Fibroblast of gingiva (primary cell): ENCODE measurements around the gene GRK5.

Experiments
- DNase-seq: peaks from one replicate; pipeline ENCODE4 v3.0.0-alpha.2; 2011; ENCODE audit warnings: low read depth

Gene GRK5

DNA sequence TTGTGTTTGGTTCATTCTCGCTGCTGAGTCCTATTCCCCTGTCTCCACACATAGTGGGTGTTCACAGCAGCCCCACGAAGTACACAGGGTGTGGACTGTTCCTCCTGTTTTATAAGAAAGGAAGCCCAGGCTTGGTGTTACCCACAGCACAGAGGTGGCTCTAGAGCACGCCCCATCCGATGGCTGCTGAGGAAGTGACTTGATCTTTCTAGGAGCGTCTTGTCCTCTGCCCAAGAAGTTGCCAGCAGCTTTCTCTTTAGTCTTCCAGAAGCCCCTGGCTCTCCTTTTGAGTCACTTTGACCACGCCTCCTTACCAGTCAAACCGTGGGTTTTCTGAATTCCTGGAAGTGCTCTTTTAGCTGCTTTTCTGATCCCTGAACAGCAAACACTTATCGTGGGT lies 94.0 kb downstream of the GRK5 start:
- DNase-seq, result no peak

DNA sequence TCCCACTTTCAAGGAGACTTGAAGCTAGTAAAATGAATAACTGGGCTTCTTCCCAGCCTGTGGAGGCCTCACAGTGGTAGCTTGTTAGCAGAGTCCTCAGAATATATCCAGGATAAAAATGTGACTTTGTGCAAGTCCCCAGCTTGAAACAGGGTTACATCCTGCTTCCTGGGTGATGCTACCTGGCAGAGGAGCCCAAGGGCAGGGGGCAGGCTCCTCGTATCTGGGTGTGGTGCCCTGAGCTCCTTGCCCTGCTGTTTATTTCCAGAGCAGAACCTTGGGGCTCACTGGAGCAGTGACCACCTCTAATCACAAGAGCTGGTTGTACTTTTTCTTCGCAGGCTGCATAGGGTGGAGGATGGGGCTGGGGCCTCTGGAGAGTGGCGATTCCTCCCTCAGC lies 94.8 kb downstream of the GRK5 start:
- DNase-seq, result no peak

DNA sequence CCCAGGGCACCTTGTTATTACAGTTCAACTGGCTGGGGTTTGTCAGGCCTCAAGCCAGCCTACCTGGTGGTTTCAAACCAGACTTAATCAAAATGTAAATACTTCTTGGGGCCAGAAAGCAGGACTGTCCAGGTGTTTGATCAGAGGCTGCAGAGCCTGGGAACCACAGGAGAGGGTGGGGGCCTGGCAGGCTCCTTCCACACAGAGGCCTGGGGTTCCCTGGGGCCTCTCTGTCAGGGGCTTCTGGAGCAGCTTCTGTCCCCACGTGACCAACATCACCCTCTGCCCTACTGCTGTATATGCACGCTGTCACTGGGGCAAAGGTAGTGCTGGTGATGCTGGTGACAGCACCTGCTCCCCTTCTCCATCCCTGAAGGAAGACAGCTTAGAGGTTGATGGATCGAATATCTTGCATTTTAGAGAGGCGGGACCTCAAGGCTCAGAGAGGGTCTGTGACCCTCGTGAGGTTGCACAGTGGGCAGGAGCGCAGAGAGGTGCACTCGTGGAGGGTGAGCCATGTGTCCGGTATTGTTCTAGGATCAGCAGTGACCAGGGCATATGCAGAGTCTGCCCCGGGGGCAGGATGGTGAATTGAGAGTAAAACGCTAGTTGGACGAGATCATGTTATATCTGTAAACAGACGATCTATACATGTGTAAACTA lies 95.4 kb downstream of the GRK5 start:
- no peak for DNase-seq

DNA sequence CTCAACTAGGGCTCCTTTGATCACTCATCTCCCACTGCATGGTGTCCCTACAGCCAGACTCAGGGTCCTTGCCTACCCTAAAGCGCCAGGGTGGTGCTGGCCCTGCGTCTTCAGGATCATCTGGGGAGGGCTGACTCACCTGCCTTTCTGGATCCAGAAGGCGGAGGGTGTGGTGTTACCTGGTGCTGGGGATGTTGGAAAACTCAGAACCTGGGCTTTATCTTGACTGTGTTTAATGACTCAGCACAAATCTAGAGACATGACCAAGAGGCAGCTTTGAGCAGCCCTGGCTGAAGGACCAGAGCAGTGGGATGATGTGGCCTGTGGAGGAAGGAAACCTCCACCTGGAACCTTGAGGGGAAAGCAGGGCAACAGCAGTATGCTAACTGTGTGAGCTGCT lies 96.5 kb downstream of the GRK5 start:
- no peak for DNase-seq

GRCh38 chr10:119304541-119304940 lies 97.2 kb downstream of the GRK5 start:
- no peak for DNase-seq

DNA sequence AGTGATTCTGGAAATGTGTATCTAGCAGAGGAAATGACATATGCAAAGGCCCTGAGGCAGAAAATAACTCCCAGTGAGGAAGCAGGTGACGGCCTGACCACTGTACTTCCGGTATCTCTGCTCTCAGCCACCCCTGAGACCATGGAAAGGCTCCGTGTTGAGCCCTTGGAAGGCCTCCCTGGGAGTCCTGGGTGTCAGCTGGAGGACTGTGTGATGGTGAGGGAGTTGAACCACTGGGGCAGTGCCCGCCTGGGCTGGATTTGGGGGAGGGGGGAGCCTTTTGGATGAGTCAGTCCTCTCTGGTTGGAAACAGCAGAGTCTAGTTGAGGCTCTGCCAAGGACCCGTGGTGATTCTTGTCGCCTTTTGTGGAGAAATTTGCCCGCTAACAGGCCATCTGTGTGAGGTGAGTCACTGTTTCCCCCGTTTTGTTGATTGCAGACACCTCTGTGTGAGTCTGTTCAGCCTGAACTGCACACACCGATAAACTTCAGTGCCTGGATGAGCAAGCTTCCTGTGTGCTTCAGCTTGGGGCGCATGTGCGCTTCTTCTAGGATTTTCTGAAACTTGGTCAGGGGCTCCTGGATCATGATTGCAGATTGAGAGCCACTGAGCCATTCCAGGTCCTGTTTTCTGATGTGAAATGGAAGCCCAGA lies 98.6 kb downstream of the GRK5 start:
- DNase-seq, result peak; percentile 86

GRCh38 chr10:119306514-119306951 lies 99.2 kb downstream of the GRK5 start:
- DNase-seq, result no peak

- no peak for DNase-seq
Measured at GRCh38 chr10:119306986-119307392, 99.6 kb downstream of the GRK5 start.

- no peak for DNase-seq
Measured at GRCh38 chr10:119308089-119308488, 100.7 kb downstream of the GRK5 start.

DNA sequence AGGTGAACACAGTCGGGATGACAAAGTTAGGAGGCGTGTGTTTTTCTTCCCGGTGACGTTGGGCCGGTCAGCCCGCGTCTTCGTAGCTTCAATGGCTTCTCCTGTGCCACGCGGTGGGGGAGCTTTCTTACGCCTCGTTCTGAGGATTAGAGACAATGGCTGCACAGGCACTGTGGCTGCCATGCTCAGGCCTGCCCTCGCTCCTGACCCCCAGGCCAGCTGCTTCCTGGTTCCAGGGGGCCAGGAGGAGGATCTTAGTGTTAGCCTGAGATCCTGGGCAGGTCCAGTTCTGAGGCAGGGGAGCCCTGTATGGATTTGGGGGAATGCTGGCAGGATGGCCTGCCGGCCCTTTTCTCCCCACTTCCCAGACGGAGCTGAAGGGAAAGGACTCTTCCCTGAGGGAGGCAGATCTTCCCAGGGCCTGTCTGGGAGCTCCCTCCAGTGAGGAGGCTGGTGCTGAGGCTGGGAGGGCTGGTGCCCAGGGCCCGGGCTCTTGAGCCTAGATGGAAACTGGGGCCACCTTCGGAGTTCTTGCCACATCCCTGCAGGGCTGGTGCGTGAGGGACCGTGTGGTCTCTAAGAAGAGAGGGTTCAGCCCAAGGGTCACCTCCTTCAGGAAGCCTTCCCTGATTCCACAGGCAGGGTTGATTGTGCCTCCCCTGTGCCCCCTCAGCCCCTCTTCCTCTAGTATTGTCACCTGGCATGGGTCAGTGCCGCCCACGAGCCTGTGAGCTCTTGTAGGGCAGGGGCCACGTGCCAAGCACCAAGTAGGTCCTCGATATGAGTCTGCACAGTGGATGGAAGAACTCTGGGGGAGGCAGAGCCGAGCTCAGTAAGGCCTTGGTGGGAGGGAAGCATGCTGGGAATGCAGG lies 101.4 kb downstream of the GRK5 start:
- DNase-seq, result no peak

DNA sequence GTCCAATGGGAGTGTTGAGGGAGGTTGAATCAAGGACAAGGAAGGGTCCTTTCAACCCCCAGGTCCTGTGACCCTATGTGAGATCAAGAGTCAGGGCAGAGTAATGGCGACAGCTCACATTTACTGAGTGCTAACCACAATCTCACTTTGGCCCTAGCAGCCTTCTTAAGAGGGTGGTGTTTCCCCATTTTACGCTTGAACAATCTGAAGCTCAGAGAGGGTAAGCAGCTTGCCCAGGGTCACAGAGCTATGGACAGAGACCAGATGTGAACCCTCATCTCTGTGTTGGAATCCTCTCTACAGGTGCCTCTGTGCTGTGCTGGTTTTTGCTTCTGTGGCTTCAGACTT lies 102.0 kb downstream of the GRK5 start:
- DNase-seq, result no peak

- DNase-seq, result no peak
Measured at GRCh38 chr10:119310806-119311205, 103.4 kb downstream of the GRK5 start.

DNA sequence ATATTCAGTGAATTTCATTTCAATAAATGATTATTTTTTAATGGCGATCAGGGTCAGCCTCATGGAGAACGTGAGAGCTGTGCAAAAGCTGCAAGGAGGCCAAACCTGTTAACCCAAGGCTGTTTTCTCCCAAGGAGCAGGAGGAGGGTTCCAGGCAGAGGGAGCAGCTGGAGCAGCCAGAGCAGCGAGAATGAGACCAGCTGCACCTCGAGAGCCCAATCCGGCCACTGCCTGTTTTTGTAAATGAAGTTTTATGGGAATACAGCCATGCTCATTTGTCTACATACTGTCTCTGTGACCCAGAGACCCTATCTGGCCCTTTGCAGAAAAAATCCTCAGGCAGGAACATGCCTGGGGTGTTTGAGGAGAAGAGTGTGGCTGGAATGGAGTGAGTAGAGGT lies 104.9 kb downstream of the GRK5 start:
- DNase-seq, result no peak

DNA sequence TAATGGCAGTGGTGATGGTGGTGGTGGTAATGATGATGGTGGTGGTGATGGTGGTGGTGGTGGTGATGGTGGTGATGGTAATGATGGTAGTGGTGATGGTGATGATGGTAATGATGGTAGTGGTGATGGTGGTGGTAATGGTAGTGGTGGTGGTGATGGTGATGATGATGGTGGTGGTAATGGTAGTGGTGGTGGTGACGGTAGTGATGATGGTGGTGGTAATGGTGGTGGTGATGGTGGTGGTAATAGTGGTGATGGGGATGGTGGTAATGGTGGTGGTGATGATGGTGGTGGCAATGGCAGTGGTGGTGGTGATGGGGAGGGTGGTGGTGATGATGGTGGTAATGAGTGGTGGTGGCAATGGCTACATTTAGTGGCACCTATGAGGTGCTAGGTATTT lies 105.7 kb downstream of the GRK5 start:
- DNase-seq, result no peak

GRCh38 chr10:119313644-119314043 lies 106.3 kb downstream of the GRK5 start:
- no peak for DNase-seq

DNA sequence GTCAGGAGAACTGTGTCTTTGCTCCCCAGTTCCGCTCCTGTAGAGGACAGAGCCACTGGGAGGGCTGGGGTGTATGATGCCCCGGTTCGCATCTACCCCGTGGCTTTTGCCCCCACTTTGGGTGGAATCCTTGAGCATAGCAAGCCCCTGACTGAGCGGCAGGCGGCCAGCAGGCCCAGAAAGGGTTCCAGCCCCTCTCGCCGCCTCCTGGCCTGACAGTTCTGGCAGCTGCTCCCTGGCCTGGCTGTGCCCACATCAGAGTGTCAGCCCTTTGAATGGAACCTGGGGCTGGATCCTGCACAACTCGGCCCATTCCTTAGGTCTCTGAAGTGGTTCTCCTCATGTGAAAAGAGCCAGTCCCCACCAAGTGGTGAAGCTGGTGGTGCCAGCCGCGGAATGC lies 106.7 kb downstream of the GRK5 start:
- no peak for DNase-seq

DNA sequence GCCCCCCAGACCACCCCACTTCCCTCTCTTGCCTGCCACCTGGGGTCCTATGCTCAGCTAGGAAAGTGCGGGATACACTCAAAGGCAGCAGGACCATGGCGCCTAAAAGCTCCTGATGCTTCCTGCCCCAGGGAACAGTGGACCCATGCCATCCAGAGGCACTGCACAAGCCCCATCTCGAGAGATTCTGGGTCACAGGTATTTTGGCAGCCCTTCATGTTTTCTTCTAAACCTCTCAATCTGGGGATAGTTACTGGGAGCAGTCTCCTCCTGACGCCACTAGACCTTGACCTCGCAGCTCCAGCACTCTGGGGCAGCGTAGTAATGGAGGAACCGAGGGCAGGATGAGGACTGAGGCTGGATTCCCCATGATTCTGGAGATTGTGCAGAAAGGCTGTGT lies 107.1 kb downstream of the GRK5 start:
- no peak for DNase-seq

DNA sequence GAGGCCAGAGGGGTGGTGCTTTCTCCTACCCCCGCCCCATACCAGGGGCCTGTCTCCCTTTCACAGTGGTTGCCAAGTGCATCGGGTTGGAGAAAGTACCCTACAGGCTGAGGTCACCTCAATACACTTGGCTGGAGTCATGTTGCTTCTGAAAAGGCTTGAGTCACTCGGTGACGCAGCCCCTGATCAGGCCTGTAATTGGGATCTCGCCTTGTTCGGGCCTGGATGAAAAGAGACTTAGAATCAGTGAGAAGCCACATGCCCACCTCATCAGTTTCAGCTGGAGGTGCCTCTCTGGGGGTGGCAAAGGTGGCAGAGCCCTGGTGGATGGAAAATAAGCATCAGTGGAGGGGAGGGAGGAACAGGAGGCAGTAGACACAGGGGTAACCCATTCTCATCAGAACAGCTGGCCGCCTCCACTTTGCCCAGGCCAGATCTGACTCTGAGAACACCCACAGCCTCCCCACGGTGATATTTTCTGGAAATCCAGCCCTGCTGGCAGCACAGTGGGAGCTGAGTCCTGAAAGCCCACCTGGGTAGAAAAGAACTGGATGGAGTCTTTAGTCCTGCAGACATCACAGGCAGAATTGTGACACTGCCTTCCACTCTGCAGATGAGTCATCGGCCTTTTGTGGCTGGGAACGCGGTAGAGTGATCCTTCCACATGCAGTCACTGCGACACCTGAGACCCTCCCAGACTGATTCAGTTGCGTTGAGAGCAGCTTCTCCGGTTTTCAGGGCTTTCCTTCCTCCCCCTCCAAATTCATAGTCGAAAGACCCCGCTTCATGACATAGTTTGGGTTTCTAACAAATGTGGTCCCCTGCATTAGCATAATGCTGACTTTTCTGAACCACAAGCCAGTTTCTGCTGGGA lies 108.0 kb downstream of the GRK5 start:
- peak; percentile 85 for DNase-seq

DNA sequence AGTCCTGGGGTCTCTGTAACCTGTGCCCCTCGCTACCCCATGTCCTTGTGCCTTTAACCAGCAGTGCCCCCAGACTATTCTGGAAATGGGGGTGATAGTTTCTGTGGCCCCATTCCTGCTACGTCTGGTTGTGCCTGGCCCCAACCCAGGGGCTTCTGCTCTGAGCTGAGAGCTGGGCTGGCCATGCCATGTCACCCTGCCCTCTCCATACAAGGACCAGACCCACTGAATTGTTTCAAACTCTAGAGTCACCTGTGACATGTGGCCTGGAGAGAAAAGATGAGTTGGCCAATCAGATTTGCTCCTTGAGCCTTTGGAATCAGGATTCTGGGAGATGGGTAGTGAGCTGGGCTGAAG lies 108.6 kb downstream of the GRK5 start:
- DNase-seq, result no peak

- peak; percentile 43 for DNase-seq
Measured at GRCh38 chr10:119316729-119317097, 109.3 kb downstream of the GRK5 start.

DNA sequence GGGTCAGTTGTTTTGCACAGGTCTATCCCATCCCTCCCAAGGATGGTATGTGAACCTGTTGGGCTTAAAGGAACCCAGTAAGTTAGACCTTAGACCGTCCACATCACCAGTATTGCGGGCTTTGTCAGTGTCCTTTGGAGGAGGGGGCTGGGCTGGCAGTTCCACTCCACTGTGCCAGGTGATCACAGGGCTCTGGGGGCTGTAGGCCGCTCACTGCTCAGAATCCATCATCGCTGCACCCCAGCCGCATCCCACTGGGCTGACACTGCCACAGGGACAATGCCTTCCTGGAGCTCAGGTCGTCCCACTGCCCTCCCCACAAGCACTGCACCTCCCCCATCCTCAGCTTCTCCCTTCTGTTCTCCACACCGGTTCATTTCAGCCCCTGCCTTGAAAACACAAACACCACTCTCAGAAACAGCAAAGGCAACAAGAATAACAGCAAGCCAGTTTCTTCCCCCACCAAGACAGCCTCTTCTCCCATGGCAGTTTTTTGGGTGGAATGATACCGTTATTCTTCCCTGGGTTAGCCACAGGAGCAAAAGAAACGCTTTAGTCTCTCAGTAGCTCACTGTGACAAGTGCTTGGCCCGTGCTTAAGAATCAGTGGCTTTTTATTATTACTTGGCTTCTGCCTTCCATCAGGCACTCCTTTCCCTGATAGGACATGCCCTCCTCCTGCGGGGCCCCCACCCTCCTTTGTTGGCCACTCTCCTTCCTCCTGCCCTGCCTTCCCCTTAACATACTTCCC lies 111.2 kb downstream of the GRK5 start:
- DNase-seq, result no peak
